Esophagus muscularis mucosa (tissue), 4 donors: Measurements from ENCODE around the gene ARHGEF7. TPM values are rescaled to one million over a fixed set of nuclear protein-coding genes. Genes with fewer than 3 reads are reported as not detected.
"Not testable (repeated sequence)": the region's sequence is repeated elsewhere in the genome, so short reads cannot be mapped to it uniquely, and the experiment has no call there.

Source experiments
- DNase-seq: peaks from one replicate; pipeline ENCODE4 v3.0.0-alpha.2; 2017; ENCODE audit errors: extremely low spot score
- H3K27ac ChIP-seq, 4 donors: fragments of 200-600 bp; sonication (generic); replicated peaks in 1 of 4; 1 replicate in 3 of 4; 2 replicates in 1 of 4; pipeline ENCODE4 v1.5.1; 2016 to 2019; ENCODE audit warnings: mild to moderate bottlenecking in 1 of 4
- H3K27me3 ChIP-seq, 4 donors: fragments of 200-600 bp; sonication (generic); one replicate each; pipeline versions ENCODE4 v1.5.1 to v1.6.0; 2016 to 2019
- H3K36me3 ChIP-seq, 4 donors: fragments of 200-600 bp; sonication (generic); one replicate each; pipeline ENCODE4 v1.5.1; 2016 to 2019
- H3K4me1 ChIP-seq, 4 donors: fragments of 200-600 bp; sonication (generic); one replicate each; pipeline ENCODE4 v1.5.1; 2016 to 2019
- H3K4me3 ChIP-seq, 4 donors: fragments of 200-600 bp; sonication (generic); 1 replicate in 2 of 4; 2 replicates in 2 of 4; pipeline ENCODE4 v1.5.1; 2016 to 2019; ENCODE audit warnings: mild to moderate bottlenecking in 4 of 4, moderate library complexity in 1 of 4
- H3K9me3 ChIP-seq, 4 donors: fragments of 200-600 bp; sonication (generic); 1 replicate in 3 of 4; 2 replicates in 1 of 4; pipeline ENCODE4 v1.5.1; 2016 to 2019
- CTCF ChIP-seq, 3 experiments: fragments of 200-600 bp in 2 of 3; fragments of 450-650 bp in 1 of 3; sonication (generic) in 2 of 3; IDR thresholded peaks; one replicate each; pipeline ENCODE4 v1.5.1; 2017 to 2019; ENCODE audit warnings: antibody characterized with exemption in 3 of 3, mild to moderate bottlenecking in 2 of 3, moderate library complexity in 1 of 3
- EP300 ChIP-seq: sonication (generic); formaldehyde crosslinking; IDR thresholded peaks from one replicate; pipeline ENCODE4 v1.6.1; 2017; ENCODE audit warnings: antibody characterized with exemption
- POLR2A ChIP-seq: fragments of 450-650 bp; IDR thresholded peaks from one replicate; pipeline ENCODE4 v1.6.1; 2017; ENCODE audit warnings: antibody characterized with exemption, moderate library complexity, mild to moderate bottlenecking, low read depth
- POLR2AphosphoS5 ChIP-seq, 2 donors: sonication (generic); formaldehyde crosslinking; IDR thresholded peaks; one replicate each; pipeline ENCODE4 v1.6.1; 2017; ENCODE audit warnings: antibody characterized with exemption in 2 of 2
- WGBS: methylation state at CpG from one replicate; pipeline ENCODE4 v1.1.5; 2018; 5-methylcytosine and 5-hydroxymethylcytosine counted together
- intact Hi-C: fragments of 100-400 bp; cut with DNase I; formaldehyde crosslinking; loops from one replicate; pipeline ENCODE4 v1.15.1; 2023
- total RNA-seq, 4 donors: library from RNA; depleted of rRNA; stranded (reverse); fragments of >200 nt; gene quantifications; one replicate each; pipeline versions ENCODE4 v1.1.0 to v1.2.1, GENCODE V29; 2016

Gene ARHGEF7
- total RNA-seq, 4 donors from 2014 or later = 36.0 to 53.6 (median 45.1) TPM

DNA sequence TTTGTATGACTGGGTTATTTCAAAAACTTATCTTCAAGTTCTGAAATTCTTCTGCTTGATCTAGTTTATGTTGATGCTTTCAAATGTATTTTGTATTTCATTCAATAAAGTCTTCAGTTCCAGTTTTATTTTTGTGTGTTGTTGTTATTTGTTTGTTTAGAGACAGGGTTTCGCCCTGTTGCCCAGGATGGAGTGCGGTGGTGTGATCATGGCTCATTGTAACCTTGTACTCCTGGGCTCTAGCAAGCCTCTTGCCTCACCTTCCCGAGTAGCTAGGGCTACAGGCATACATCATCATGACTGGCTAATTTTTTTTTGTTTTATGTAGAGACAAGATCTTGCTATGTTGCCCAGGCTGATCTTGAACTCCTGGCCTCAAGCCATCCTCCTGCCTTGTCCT lies 40.3 kb upstream of the ARHGEF7 start:
- Histone ChIP-seq H3K27me3 (peaks cover 0 to 4% (median 0%) of the 10 kb centered on the region in 4 donors), H3K27ac (no peak overlapping the region), H3K9me3 (peaks cover 0 to 31% (median 13%) of the 10 kb centered on the region in 4 donors), H3K36me3 (no peaks in the 10 kb centered on the region), H3K4me1 (no peaks in the 10 kb centered on the region), H3K4me3 (no peak overlapping the region)
- TF ChIP-seq POLR2A (no peak), POLR2AphosphoS5 (IDR thresholded peaks at IDR 0.05) (no peak), CTCF (IDR thresholded peaks at IDR 0.05) (no peak), EP300 (no peak)
- intact Hi-C loops = no loop called here
- DNase-seq = peak; percentile 57
- 96% methylated on average over 3 of the region's 3 CpGs for WGBS

- H3K36me3 ChIP-seq = no peaks in the 10 kb centered on the region
- H3K9me3 ChIP-seq = peaks cover 0 to 24% (median 13%) of the 10 kb centered on the region in 4 donors
- intact Hi-C loops = no loop called here
- TF ChIP-seq EP300 (no peak), CTCF (IDR thresholded peaks at IDR 0.05) (no peak), POLR2A (no peak), POLR2AphosphoS5 (IDR thresholded peaks at IDR 0.05) (no peak)
- no peak overlapping the region for H3K4me3 ChIP-seq
- no peak overlapping the region for H3K27ac ChIP-seq
- no peaks in the 10 kb centered on the region for H3K4me1 ChIP-seq
- DNase-seq = peak; percentile 57
- WGBS = 80% methylated on average over 4 of the region's 11 CpGs
- peaks cover 0 to 4% (median 0%) of the 10 kb centered on the region in 4 donors for H3K27me3 ChIP-seq
Observed at GRCh38 chr13:111076155-111077013, 38.7 kb upstream of the ARHGEF7 start.

DNA sequence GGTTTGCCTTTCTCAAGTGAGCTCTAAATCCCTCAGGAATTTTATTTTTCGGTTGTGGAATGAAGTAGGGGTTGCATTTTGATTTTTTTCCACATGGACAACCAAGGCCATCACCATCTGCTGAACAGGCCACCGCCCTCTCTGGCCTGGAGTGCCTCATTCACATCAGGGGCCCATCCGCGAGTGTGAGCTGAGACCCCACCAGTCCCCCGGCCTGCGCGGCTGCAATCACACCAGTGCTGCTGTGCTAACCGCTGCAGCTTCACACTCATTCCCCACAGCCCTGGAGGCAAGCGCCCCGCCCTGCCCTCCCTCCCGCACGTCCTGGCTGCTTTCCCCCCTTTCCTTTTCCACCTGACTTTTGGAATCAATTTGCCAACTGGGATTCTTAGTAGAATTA lies 35.7 kb upstream of the ARHGEF7 start:
- intact Hi-C loops = no loop called here

GRCh38 chr13:111080642-111081041 lies 34.5 kb upstream of the ARHGEF7 start:
- WGBS = 75% methylated on average over 5 of the region's 5 CpGs
- TF ChIP-seq POLR2AphosphoS5 (IDR thresholded peaks at IDR 0.05) (no peak), EP300 (no peak), POLR2A (no peak)
- intact Hi-C loops = no loop called here

More for the DNA sequence above, 35.7 kb upstream of the ARHGEF7 start:
- Histone ChIP-seq H3K27me3 (peaks cover 0 to 4% (median 0%) of the 10 kb centered on the region in 4 donors), H3K4me3 (no peak overlapping the region), H3K9me3 (peaks cover 0 to 11% (median 7%) of the 10 kb centered on the region in 4 donors), H3K4me1 (peaks cover 0 to 4% (median 0%) of the 10 kb centered on the region in 4 donors), H3K36me3 (no peaks in the 10 kb centered on the region), H3K27ac (no peak overlapping the region)
- TF ChIP-seq POLR2AphosphoS5 (IDR thresholded peaks at IDR 0.05) (no peak), EP300 (no peak), CTCF (IDR thresholded peaks at IDR 0.05) (no peak), POLR2A (no peak)
- 89% methylated on average over 12 of the region's 12 CpGs for WGBS
- DNase-seq = peak; percentile 64

DNA sequence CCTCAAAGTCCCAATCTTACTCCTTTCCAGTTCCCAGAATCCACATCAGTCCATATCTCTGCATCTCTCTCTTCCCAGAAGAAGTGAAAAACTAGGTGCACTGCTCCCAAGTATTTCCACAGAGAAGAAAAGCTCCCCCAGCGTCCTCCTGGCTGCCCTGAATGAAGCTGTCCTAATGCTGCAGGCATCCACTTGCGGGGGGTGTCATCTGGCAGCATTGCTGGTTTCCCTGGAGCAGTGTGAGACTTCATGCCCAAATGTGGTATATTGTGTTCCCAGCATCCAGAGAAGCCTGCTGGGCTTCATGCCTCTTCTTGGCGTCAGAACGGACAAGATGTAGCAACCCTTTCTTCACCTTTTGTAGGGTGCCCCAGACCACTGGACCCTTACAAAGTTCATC lies 32.9 kb upstream of the ARHGEF7 start:
- no peak overlapping the region for H3K27ac ChIP-seq
- H3K27me3 ChIP-seq = peaks cover 0 to 4% (median 0%) of the 10 kb centered on the region in 4 donors
- H3K4me3 ChIP-seq = no peak overlapping the region
- H3K36me3 ChIP-seq = no peaks in the 10 kb centered on the region
- peaks cover 0 to 4% (median 0%) of the 10 kb centered on the region in 4 donors for H3K4me1 ChIP-seq
- intact Hi-C loops = no loop called here
- WGBS = 54% methylated on average over 4 of the region's 4 CpGs
- H3K9me3 ChIP-seq = no peaks in the 10 kb centered on the region
- TF ChIP-seq POLR2A (no peak), POLR2AphosphoS5 (IDR thresholded peaks at IDR 0.05) (peak in 1 of 2 donors; percentile 32)
- DNase-seq = peak; percentile 34

More at GRCh38 chr13:111080642-111081041, 34.5 kb upstream of the ARHGEF7 start:
- Histone ChIP-seq H3K36me3 (no peaks in the 10 kb centered on the region), H3K9me3 (no peaks in the 10 kb centered on the region), H3K27me3 (peaks cover 0 to 4% (median 0%) of the 10 kb centered on the region in 4 donors), H3K4me3 (no peak overlapping the region), H3K27ac (no peak overlapping the region), H3K4me1 (peaks cover 0 to 4% (median 0%) of the 10 kb centered on the region in 4 donors)
- peak; percentile 66 for DNase-seq

DNA sequence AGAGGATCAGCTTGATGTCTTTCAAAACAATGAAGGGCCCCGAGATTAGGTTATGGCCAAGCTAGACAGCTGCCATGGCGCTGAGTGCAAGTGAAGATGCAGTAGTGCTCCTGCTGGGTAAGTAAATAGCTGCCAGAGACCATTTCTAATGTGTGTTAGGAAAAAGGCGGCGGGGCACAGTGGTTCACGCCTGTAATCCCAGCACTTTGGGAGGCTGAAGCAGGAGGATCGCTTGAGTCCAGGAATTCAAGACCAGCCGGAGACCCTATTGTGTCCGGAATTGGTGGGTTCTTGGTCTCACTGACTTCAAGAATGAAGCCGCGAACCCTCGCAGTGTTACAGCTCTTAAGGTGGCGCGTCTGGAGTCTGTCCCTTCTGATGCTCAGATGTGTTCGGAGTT lies 32.3 kb upstream of the ARHGEF7 start:
- H3K36me3 ChIP-seq, H3K4me3 ChIP-seq, H3K27me3 ChIP-seq, H3K9me3 ChIP-seq, intact Hi-C loops, H3K27ac ChIP-seq, H3K4me1 ChIP-seq: not testable (repeated sequence)
- peak; percentile 62 for DNase-seq
- WGBS = 88% methylated on average over 7 of the region's 14 CpGs

DNA sequence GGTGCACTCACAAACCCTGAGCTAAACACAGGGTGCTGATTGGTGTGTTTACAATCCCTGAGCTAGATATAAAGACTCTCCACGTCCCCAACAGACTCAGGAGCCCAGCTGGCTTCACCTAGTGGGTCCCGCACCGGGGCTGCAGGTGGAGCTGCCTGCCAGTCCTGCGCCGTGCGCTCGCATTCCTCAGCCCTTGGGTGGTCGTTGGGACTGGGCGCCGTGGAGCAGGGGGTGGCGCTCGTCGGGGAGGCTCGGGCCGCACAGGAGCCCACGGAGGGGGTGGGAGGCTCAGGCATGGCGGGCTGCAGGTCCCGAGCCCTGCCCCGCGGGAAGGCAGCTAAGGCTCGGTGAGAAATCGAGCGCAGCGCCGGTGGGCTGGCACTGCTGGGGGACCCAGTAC lies 31.4 kb upstream of the ARHGEF7 start:
- DNase-seq, H3K4me3 ChIP-seq, H3K4me1 ChIP-seq, H3K27me3 ChIP-seq, intact Hi-C loops, H3K9me3 ChIP-seq, H3K36me3 ChIP-seq, H3K27ac ChIP-seq: not testable (repeated sequence)
- no CpG with 5 or more reads among the region's 25 CpGs for WGBS
